ENCODE results near the gene SPIRE1. TPM values are rescaled to one million over a fixed set of nuclear protein-coding genes. Genes with fewer than 3 reads are reported as not detected.

The SPIRE1 gene
- total RNA-seq, 1 experiment from 2014 or later = 9.5 TPM

DNA sequence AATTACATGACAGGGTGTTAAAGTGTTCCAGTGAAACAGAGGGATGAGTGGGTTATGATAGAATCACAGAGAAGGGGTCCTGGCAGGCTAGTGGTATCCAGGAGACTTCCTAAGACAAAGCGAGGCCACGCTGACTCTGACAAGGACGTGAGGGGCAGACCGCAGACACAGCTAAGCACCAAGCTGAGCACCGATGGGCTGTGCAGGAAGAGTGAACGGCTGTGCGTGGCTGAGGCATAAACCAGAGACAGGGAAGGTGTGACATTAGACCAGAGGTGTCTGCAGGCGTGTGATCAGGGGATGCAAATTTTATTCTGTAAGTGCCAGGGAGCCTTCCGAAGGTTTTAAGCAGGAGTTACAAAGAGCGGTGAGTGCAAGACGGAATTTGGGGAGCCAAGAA, 180.3 kb downstream of the SPIRE1 start:
- Mint-ChIP-seq H3K4me3 (ENCODE audit: unreplicated experiment) (no peak overlapping the region), H3K27ac (ENCODE audit: unreplicated experiment) (no peak overlapping the region), H3K4me1 (ENCODE audit: low read depth, unreplicated experiment) (no peaks in the 10 kb centered on the region), H3K27me3 (ENCODE audit: insufficient read depth, unreplicated experiment) (no peaks in the 10 kb centered on the region), H3K9me3 (ENCODE audit: unreplicated experiment) (no peaks in the 10 kb centered on the region), H3K36me3 (ENCODE audit: insufficient read depth, unreplicated experiment) (no peaks in the 10 kb centered on the region)
- DNase-seq = no peak
- H3K4me3 ChIP-seq (ENCODE audit: low read depth, low read length) = no peak overlapping the region
- ChIA-PET POLR2A (no interaction called here), CTCF (no interaction called here)
- no peaks in the 10 kb centered on the region for H3K27me3 ChIP-seq (replicated peaks; ENCODE audit: control insufficient read depth, insufficient read depth, low read length)
- intact Hi-C loops (cut with micrococcal nuclease; ENCODE audit: unreplicated experiment) = loop anchor here (10.0 kb wide), 2 partner anchors 57 to 177 kb away; partner anchors contain the start of gene SPIRE1
- TF ChIP-seq, protein P1, sequence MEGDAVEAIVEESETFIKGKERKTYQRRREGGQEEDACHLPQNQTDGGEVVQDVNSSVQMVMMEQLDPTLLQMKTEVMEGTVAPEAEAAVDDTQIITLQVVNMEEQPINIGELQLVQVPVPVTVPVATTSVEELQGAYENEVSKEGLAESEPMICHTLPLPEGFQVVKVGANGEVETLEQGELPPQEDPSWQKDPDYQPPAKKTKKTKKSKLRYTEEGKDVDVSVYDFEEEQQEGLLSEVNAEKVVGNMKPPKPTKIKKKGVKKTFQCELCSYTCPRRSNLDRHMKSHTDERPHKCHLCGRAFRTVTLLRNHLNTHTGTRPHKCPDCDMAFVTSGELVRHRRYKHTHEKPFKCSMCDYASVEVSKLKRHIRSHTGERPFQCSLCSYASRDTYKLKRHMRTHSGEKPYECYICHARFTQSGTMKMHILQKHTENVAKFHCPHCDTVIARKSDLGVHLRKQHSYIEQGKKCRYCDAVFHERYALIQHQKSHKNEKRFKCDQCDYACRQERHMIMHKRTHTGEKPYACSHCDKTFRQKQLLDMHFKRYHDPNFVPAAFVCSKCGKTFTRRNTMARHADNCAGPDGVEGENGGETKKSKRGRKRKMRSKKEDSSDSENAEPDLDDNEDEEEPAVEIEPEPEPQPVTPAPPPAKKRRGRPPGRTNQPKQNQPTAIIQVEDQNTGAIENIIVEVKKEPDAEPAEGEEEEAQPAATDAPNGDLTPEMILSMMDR (IDR thresholded peaks at IDR 0.05; ENCODE audit: insufficient read depth in 1 of 2, low read depth in 1 of 2, low read length in 1 of 2, severe bottlenecking in 1 of 2, unreplicated experiment in 1 of 2) = no peak
- BruUV-seq (replicated peaks) = no TSS peak
- no peaks in the 10 kb centered on the region for H3K36me3 ChIP-seq (ENCODE audit: control insufficient read depth, insufficient read depth, low read length)
- no peaks in the 10 kb centered on the region for H3K9me3 ChIP-seq
- no peaks in the 10 kb centered on the region for H3K4me1 ChIP-seq

DNA sequence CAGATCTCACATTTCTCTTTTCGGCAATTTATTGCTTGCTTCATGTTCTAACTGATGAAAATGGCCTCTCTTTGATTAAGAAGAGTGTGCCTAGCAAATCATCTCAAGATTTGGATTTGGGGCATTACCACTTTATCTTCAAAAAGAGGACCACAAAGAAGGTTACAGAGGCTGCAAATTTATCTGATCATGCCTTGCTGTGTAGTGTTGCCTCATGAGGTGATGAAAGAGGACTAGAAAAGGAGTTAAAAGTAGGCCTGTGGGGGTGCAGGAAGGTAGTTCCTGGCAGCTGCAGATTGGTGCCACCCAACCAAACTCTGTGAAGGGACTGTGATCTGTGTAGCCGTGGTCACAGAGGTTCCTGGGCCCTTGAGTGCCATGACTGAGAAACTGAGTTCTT, 181.0 kb downstream of the SPIRE1 start:
- BruUV-seq (replicated peaks) = no TSS peak
- H3K4me3 ChIP-seq (ENCODE audit: low read depth, low read length) = no peak overlapping the region

DNA sequence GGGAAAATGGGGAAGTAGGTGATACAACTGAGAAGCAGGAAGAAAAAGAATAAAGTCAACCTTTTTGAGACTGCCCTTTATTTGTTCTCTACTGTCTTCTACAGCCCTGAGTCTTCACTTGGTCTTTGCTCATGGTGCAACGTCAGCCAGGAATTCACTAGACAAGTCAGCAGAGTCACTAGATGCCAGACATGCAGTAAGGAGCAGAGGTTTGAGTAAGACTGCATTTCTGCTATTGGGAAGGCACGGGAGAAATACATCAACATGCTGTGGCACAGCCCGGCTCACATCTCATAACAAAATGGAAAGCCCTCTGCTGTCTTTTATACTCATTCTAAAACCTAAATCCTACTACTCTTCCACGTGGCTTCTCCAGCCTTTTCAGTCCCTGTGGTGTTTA, 183.0 kb downstream of the SPIRE1 start:
- Mint-ChIP-seq H3K36me3 (ENCODE audit: insufficient read depth, unreplicated experiment) (no peaks in the 10 kb centered on the region), H3K27me3 (ENCODE audit: insufficient read depth, unreplicated experiment) (no peaks in the 10 kb centered on the region), H3K27ac (ENCODE audit: unreplicated experiment) (no peak overlapping the region), H3K4me1 (ENCODE audit: low read depth, unreplicated experiment) (no peaks in the 10 kb centered on the region), H3K9me3 (ENCODE audit: unreplicated experiment) (no peaks in the 10 kb centered on the region), H3K4me3 (ENCODE audit: unreplicated experiment) (no peak overlapping the region)
- Histone ChIP-seq H3K9me3 (no peaks in the 10 kb centered on the region), H3K4me1 (no peaks in the 10 kb centered on the region), H3K4me3 (ENCODE audit: low read depth, low read length) (no peak overlapping the region), H3K36me3 (ENCODE audit: control insufficient read depth, insufficient read depth, low read length) (no peaks in the 10 kb centered on the region), H3K27me3 (replicated peaks; ENCODE audit: control insufficient read depth, insufficient read depth, low read length) (no peaks in the 10 kb centered on the region)
- CTCF ChIA-PET = no interaction called here
- POLR2A ChIA-PET = no interaction called here
- TF ChIP-seq, protein P1 (IDR thresholded peaks at IDR 0.05; ENCODE audit: insufficient read depth in 1 of 2, low read depth in 1 of 2, low read length in 1 of 2, severe bottlenecking in 1 of 2, unreplicated experiment in 1 of 2) = no peak
- BruUV-seq (replicated peaks) = no TSS peak
- intact Hi-C loops (cut with micrococcal nuclease; ENCODE audit: unreplicated experiment) = loop anchor here (10.0 kb wide), 2 partner anchors 60 to 180 kb away; partner anchors contain the start of gene SPIRE1
- no peak for DNase-seq

More for the DNA sequence above, 181.0 kb downstream of the SPIRE1 start:
- Mint-ChIP-seq H3K27ac (ENCODE audit: unreplicated experiment) (no peak overlapping the region), H3K27me3 (ENCODE audit: insufficient read depth, unreplicated experiment) (no peaks in the 10 kb centered on the region), H3K36me3 (ENCODE audit: insufficient read depth, unreplicated experiment) (no peaks in the 10 kb centered on the region), H3K4me1 (ENCODE audit: low read depth, unreplicated experiment) (no peaks in the 10 kb centered on the region), H3K4me3 (ENCODE audit: unreplicated experiment) (no peak overlapping the region), H3K9me3 (ENCODE audit: unreplicated experiment) (no peaks in the 10 kb centered on the region)
- no peaks in the 10 kb centered on the region for H3K4me1 ChIP-seq
- no peaks in the 10 kb centered on the region for H3K27me3 ChIP-seq (replicated peaks; ENCODE audit: control insufficient read depth, insufficient read depth, low read length)
- no peaks in the 10 kb centered on the region for H3K36me3 ChIP-seq (ENCODE audit: control insufficient read depth, insufficient read depth, low read length)
- ChIA-PET CTCF (interaction anchor here (0.6 kb wide), 1 partner anchor 205 kb away, joined by 6 read pairs; no protein-coding TSS in a partner anchor), POLR2A (no interaction called here)
- intact Hi-C loops (cut with micrococcal nuclease; ENCODE audit: unreplicated experiment) = loop anchor here (10.0 kb wide), 2 partner anchors 58 to 178 kb away; partner anchors contain the start of gene SPIRE1
- DNase-seq = no peak
- TF ChIP-seq, protein P1 (IDR thresholded peaks at IDR 0.05; ENCODE audit: insufficient read depth in 1 of 2, low read depth in 1 of 2, low read length in 1 of 2, severe bottlenecking in 1 of 2, unreplicated experiment in 1 of 2) = no peak
- no peaks in the 10 kb centered on the region for H3K9me3 ChIP-seq
